ENCODE measurements around the gene MCC. TPM values are rescaled to one million over a fixed set of nuclear protein-coding genes. Genes with fewer than 3 reads are reported as not detected.

The MCC gene
- total RNA-seq, 1 donor from 2014 or later = 47.9 TPM

DNA sequence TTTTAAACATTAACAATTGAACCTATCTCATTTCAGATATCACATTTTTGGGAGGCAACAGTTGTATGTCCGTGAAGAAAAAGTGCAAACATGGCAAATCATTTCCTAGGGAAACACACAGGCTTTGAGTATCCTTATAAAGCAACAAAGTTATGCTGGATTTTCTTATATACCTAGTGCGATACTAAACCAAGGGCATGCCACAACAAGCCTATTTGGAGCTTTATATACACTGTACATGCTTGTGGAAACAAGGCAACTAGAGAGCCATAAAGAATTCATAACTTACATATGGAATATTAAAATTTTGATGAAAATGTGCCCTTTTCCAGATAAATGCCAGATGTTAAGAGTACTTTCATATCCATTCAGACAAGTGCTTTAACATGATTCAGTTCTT is 320.3 kb downstream of the MCC start:
- intact Hi-C loops (cut with DNase I) = no loop called here
- DNase-seq (ENCODE audit: extremely low spot score in 2 of 2) = no peak
- no peaks in the 10 kb centered on the region for H3K9me3 ChIP-seq
- peaks cover 49% of the 10 kb centered on the region for H3K4me1 ChIP-seq
- no peak for TF ChIP-seq POLR2A (IDR thresholded peaks at IDR 0.05)
- no peak for TF ChIP-seq POLR2AphosphoS5 (IDR thresholded peaks at IDR 0.05; ENCODE audit: insufficient read depth in 1 of 2, low read depth in 1 of 2)
- TF ChIP-seq, protein P1, sequence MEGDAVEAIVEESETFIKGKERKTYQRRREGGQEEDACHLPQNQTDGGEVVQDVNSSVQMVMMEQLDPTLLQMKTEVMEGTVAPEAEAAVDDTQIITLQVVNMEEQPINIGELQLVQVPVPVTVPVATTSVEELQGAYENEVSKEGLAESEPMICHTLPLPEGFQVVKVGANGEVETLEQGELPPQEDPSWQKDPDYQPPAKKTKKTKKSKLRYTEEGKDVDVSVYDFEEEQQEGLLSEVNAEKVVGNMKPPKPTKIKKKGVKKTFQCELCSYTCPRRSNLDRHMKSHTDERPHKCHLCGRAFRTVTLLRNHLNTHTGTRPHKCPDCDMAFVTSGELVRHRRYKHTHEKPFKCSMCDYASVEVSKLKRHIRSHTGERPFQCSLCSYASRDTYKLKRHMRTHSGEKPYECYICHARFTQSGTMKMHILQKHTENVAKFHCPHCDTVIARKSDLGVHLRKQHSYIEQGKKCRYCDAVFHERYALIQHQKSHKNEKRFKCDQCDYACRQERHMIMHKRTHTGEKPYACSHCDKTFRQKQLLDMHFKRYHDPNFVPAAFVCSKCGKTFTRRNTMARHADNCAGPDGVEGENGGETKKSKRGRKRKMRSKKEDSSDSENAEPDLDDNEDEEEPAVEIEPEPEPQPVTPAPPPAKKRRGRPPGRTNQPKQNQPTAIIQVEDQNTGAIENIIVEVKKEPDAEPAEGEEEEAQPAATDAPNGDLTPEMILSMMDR (IDR thresholded peaks at IDR 0.05) = no peak
- H3K36me3 ChIP-seq = no peaks in the 10 kb centered on the region
- H3K27me3 ChIP-seq = no peaks in the 10 kb centered on the region
- H3K27ac ChIP-seq = no peak overlapping the region
- H3K4me3 ChIP-seq = no peak overlapping the region

GRCh38 chr5:113166852-113167366 is 321.3 kb downstream of the MCC start:
- intact Hi-C loops (cut with DNase I) = no loop called here
- no peak overlapping the region for H3K27ac ChIP-seq
- DNase-seq (ENCODE audit: extremely low spot score in 2 of 2) = no peak

GRCh38 chr5:113166261-113166660 is 322.0 kb downstream of the MCC start:
- Histone ChIP-seq H3K9me3 (no peaks in the 10 kb centered on the region), H3K27ac (no peak overlapping the region), H3K27me3 (no peaks in the 10 kb centered on the region), H3K36me3 (no peaks in the 10 kb centered on the region), H3K4me3 (no peak overlapping the region), H3K4me1 (peaks cover 61% of the 10 kb centered on the region)
- TF ChIP-seq POLR2A (IDR thresholded peaks at IDR 0.05) = no peak
- TF ChIP-seq, protein P1 (IDR thresholded peaks at IDR 0.05) = no peak
- no peak for TF ChIP-seq POLR2AphosphoS5 (IDR thresholded peaks at IDR 0.05; ENCODE audit: insufficient read depth in 1 of 2, low read depth in 1 of 2)
- intact Hi-C loops (cut with DNase I) = no loop called here
- DNase-seq (ENCODE audit: extremely low spot score in 2 of 2) = no peak

More at GRCh38 chr5:113166852-113167366, 321.3 kb downstream of the MCC start:
- TF ChIP-seq, protein P1 (IDR thresholded peaks at IDR 0.05) = no peak
- peak in 1 of 2 donors; percentile 68 for TF ChIP-seq POLR2AphosphoS5 (IDR thresholded peaks at IDR 0.05; ENCODE audit: insufficient read depth in 1 of 2, low read depth in 1 of 2)
- Histone ChIP-seq H3K9me3 (no peaks in the 10 kb centered on the region), H3K36me3 (no peaks in the 10 kb centered on the region), H3K4me3 (no peak overlapping the region), H3K27me3 (no peaks in the 10 kb centered on the region), H3K4me1 (peaks cover 60% of the 10 kb centered on the region)

- Histone ChIP-seq H3K4me1 (peaks cover 61% of the 10 kb centered on the region), H3K36me3 (no peaks in the 10 kb centered on the region), H3K4me3 (no peak overlapping the region), H3K9me3 (no peaks in the 10 kb centered on the region), H3K27ac (no peak overlapping the region), H3K27me3 (no peaks in the 10 kb centered on the region)
- no peak for TF ChIP-seq POLR2A (IDR thresholded peaks at IDR 0.05)
- no peak for TF ChIP-seq POLR2AphosphoS5 (IDR thresholded peaks at IDR 0.05; ENCODE audit: insufficient read depth in 1 of 2, low read depth in 1 of 2)
- TF ChIP-seq, protein P1 (IDR thresholded peaks at IDR 0.05) = no peak
- intact Hi-C loops (cut with DNase I) = no loop called here
- no peak for DNase-seq (ENCODE audit: extremely low spot score in 2 of 2)
Measured at GRCh38 chr5:113164021-113164420, 324.2 kb downstream of the MCC start.

- H3K27me3 ChIP-seq = no peaks in the 10 kb centered on the region
- H3K36me3 ChIP-seq = no peaks in the 10 kb centered on the region
- intact Hi-C loops (cut with DNase I) = no loop called here
- no peak overlapping the region for H3K27ac ChIP-seq
- TF ChIP-seq, protein P1 (IDR thresholded peaks at IDR 0.05) = no peak
- H3K4me1 ChIP-seq = peaks cover 61% of the 10 kb centered on the region
- H3K9me3 ChIP-seq = no peaks in the 10 kb centered on the region
- no peak overlapping the region for H3K4me3 ChIP-seq
- DNase-seq (ENCODE audit: extremely low spot score in 2 of 2) = no peak
Measured at GRCh38 chr5:113163328-113163727, 324.9 kb downstream of the MCC start.
